Peyer's patch (tissue), 4 donors: ENCODE results near the gene FOXL3. TPM values are rescaled to one million over a fixed set of nuclear protein-coding genes. Genes with fewer than 3 reads are reported as not detected.

Experiments
- DNase-seq, 3 donors: peaks; one replicate each; pipeline ENCODE4 v3.0.0-alpha.2; 2017 to 2019
- H3K27ac ChIP-seq, 4 donors: fragments of 200-600 bp; sonication (generic); one replicate each; pipeline ENCODE4 v1.5.1; 2016 to 2019
- H3K27me3 ChIP-seq, 2 donors: fragments of 200-600 bp; sonication (generic); one replicate each; pipeline ENCODE4 v1.5.1; 2019
- H3K36me3 ChIP-seq, 3 donors: fragments of 200-600 bp; sonication (generic); one replicate each; pipeline ENCODE4 v1.5.1; 2016 to 2019
- H3K4me1 ChIP-seq, 4 donors: fragments of 200-600 bp; sonication (generic); one replicate each; pipeline ENCODE4 v1.5.1; 2016 to 2019
- H3K4me3 ChIP-seq, 4 donors: fragments of 200-600 bp; sonication (generic); 1 replicate in 3 of 4; 2 replicates in 1 of 4; pipeline ENCODE4 v1.5.1; 2016 to 2019; ENCODE audit warnings: mild to moderate bottlenecking in 1 of 4
- H3K9me3 ChIP-seq, 4 donors: fragments of 200-600 bp; sonication (generic); one replicate each; pipeline ENCODE4 v1.5.1; 2016 to 2019; ENCODE audit warnings: mild to moderate bottlenecking in 1 of 4
- POLR2A ChIP-seq, 2 donors: fragments of 450-650 bp; IDR thresholded peaks; one replicate each; pipeline ENCODE4 v1.5.1; 2017; ENCODE audit warnings: antibody characterized with exemption in 2 of 2, mild to moderate bottlenecking in 2 of 2, moderate library complexity in 2 of 2
- total RNA-seq, 4 donors: library from RNA; depleted of rRNA; stranded (reverse); fragments of >200 nt; gene quantifications; one replicate each; pipeline ENCODE4 v1.1.0, GENCODE V29; 2016
- TF ChIP-seq, protein P1 (sequence below), 6 experiments: fragments of 450-650 bp in 4 of 6; fragments of 200-600 bp in 2 of 6; sonication (generic) in 1 of 6; IDR thresholded peaks; one replicate each; pipeline ENCODE4 v1.5.1; 2017 to 2019; ENCODE audit warnings: antibody characterized with exemption in 6 of 6, mild to moderate bottlenecking in 3 of 6, moderate library complexity in 1 of 6

Gene FOXL3
- total RNA-seq, 4 donors from 2014 or later = not detected

DNA sequence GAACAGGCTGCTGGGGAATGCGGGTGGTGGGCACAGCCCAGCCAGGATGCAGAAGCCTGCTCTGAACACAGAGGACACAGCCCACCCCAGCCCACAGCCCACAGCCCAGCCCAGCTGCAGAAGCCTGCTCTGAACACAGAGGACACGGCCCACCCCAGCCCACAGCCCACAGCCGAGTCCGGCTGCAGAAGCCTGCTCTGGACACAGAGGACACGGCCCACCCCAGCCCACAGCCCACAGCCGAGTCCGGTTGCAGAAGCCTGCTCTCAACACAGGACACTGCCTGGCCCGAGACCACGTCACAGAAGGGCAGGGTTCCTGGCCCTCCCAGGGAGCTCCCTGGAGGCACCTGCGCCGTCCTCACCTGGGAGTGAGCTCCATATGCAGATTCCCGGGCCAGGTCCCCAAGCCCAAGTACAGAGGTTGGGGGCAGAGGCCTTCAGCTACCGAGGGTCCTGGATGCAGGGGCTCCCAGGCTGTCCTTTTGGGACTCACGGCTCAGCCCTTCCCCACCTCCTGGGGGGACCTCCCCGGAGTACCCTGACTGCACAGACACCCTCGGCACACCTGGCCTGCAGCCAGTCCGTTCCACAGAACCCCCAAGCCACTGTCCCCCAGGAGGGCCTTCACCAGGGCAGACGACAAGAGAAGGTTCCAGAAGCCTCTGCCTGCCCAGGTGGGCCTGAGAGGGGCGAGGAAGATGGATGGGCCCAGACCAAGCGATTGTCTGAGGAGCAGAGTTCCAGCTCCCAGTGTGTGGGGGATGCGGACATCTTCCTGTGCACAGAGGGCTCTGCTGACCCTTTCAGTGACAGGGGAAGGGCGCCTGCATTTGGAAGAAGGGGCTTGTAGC, 23.7 kb upstream of the FOXL3 start:
- Histone ChIP-seq H3K27ac (no peak overlapping the region), H3K36me3 (peaks cover 0 to 2% (median 0%) of the 10 kb centered on the region in 3 donors), H3K4me3 (no peak overlapping the region), H3K9me3 (peaks cover 0 to 15% (median 4%) of the 10 kb centered on the region in 4 donors), H3K27me3 (no peaks in the 10 kb centered on the region), H3K4me1 (peaks cover 0 to 6% (median 0%) of the 10 kb centered on the region in 4 donors)
- DNase-seq = no peak
- TF ChIP-seq, protein P1, sequence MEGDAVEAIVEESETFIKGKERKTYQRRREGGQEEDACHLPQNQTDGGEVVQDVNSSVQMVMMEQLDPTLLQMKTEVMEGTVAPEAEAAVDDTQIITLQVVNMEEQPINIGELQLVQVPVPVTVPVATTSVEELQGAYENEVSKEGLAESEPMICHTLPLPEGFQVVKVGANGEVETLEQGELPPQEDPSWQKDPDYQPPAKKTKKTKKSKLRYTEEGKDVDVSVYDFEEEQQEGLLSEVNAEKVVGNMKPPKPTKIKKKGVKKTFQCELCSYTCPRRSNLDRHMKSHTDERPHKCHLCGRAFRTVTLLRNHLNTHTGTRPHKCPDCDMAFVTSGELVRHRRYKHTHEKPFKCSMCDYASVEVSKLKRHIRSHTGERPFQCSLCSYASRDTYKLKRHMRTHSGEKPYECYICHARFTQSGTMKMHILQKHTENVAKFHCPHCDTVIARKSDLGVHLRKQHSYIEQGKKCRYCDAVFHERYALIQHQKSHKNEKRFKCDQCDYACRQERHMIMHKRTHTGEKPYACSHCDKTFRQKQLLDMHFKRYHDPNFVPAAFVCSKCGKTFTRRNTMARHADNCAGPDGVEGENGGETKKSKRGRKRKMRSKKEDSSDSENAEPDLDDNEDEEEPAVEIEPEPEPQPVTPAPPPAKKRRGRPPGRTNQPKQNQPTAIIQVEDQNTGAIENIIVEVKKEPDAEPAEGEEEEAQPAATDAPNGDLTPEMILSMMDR (IDR thresholded peaks at IDR 0.05) = no peak
- no peak for TF ChIP-seq POLR2A (IDR thresholded peaks at IDR 0.05)

DNA sequence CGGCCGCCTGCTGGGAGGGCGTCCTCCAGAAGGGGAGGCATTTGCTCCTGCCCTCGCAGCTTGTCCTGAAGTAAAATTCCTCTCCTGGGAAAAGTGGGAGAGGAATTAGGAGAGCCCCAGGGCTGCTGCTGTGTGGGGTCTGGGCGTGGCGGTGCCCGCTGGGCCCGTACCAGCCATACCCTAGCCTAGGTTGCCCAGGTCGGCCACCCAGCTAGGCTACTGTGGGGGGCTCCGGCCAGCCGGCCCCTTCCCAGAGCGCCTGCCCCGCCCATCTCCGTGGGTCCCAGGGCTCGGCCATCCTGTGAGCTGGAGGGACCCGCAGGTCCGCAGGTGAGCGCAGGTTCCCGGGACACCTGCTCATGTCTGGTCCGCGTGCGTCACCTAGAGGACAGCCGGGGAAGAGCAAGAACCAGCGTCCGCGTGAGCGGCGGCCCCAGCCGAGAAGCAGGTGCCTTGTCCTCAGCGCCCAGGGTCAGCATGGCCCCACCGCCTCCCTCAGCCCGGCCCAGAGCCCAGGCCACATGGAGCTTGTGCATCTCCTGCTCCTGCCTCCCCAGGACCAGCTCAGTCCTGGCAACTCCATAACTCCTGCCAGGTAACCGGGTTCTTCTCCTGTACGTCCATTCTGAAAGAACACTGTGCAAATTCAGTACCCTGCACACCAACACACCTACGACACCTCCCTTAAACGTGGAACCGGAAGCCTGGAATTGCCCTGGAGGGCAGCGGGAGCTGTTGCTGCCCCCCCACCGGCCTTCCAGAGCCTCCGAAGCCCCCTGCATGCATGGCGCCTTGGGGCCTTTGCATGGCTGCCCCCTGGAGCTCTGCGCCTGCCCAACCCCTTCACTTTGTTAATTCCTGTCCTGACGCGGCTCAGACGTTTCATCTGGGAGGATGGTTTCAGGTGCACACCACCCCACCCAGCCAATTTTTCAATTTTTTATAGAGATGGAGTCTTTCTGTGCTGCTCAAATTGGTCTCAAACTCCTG, 22.8 kb upstream of the FOXL3 start:
- peak in 2 of 3 donors; percentile 60 to 80 for DNase-seq
- TF ChIP-seq, protein P1 (IDR thresholded peaks at IDR 0.05) = peak in 2 of 6 experiments; percentile 60 to 66
- TF ChIP-seq POLR2A (IDR thresholded peaks at IDR 0.05) = no peak
- Histone ChIP-seq H3K4me1 (peaks cover 0 to 6% (median 0%) of the 10 kb centered on the region in 4 donors), H3K27me3 (no peaks in the 10 kb centered on the region), H3K36me3 (no peaks in the 10 kb centered on the region), H3K4me3 (no peak overlapping the region), H3K27ac (no peak overlapping the region), H3K9me3 (peaks cover 0 to 12% (median 4%) of the 10 kb centered on the region in 4 donors)

GRCh38 chr7:268991-269390, 21.0 kb upstream of the FOXL3 start:
- Histone ChIP-seq H3K27me3 (no peaks in the 10 kb centered on the region), H3K4me1 (peaks cover 0 to 6% (median 0%) of the 10 kb centered on the region in 4 donors), H3K9me3 (peaks cover 0 to 6% (median 3%) of the 10 kb centered on the region in 4 donors), H3K36me3 (no peaks in the 10 kb centered on the region), H3K27ac (no peak overlapping the region), H3K4me3 (no peak overlapping the region)
- TF ChIP-seq, protein P1 (IDR thresholded peaks at IDR 0.05) = no peak
- TF ChIP-seq POLR2A (IDR thresholded peaks at IDR 0.05) = no peak
- DNase-seq = no peak

GRCh38 chr7:269721-270120, 20.2 kb upstream of the FOXL3 start:
- H3K27me3 ChIP-seq = no peaks in the 10 kb centered on the region
- no peaks in the 10 kb centered on the region for H3K36me3 ChIP-seq
- peaks cover 0 to 6% (median 2%) of the 10 kb centered on the region in 4 donors for H3K9me3 ChIP-seq
- H3K4me3 ChIP-seq = no peak overlapping the region
- H3K4me1 ChIP-seq = peaks cover 0 to 6% (median 0%) of the 10 kb centered on the region in 4 donors
- H3K27ac ChIP-seq = no peak overlapping the region
- no peak for TF ChIP-seq POLR2A (IDR thresholded peaks at IDR 0.05)
- TF ChIP-seq, protein P1 (IDR thresholded peaks at IDR 0.05) = no peak
- no peak for DNase-seq

DNA sequence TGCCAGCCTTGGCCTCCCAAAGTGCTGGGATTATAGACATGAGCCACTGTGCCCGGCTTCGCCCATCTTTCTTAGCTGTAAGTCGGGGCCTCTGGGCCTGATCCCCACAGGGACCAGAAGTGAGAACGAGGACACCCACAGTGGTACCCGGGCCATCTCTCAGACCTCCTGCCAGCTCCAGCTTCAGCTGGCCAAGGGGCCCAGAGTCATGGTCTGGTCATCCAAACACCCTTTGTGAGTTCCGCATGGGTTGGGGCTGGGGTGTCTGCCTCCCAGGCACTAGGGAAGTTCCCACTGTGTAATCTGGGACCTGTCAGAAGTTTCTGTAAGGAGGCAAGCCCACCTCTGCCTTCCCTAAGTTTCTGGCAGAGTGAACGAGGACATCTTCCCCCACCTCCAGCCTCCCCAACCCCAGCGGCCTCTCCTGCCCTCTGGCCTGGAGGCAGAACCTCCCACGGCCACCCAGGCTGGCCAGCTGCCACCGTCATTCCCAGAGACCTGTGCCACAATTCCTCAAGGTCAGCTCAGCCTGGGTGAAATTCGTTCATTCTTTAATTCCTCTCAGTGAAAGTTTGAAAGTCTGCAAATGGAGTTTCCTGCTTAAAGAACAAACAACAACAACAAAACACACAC, 19.5 kb upstream of the FOXL3 start:
- Histone ChIP-seq H3K27ac (no peak overlapping the region), H3K4me1 (no peaks in the 10 kb centered on the region), H3K9me3 (peaks cover 0 to 6% (median 2%) of the 10 kb centered on the region in 4 donors), H3K27me3 (no peaks in the 10 kb centered on the region), H3K4me3 (no peak overlapping the region), H3K36me3 (no peaks in the 10 kb centered on the region)
- TF ChIP-seq, protein P1 (IDR thresholded peaks at IDR 0.05) = no peak
- no peak for TF ChIP-seq POLR2A (IDR thresholded peaks at IDR 0.05)
- no peak for DNase-seq
